ENCODE results near the gene TNFSF13.

Gene TNFSF13

GRCh38 chr17:7606280-7606679 lies 47.7 kb downstream of the TNFSF13 start:
- H3K4me3 Mint-ChIP-seq: no peak overlapping the region
- DNase-seq: no peak

DNA sequence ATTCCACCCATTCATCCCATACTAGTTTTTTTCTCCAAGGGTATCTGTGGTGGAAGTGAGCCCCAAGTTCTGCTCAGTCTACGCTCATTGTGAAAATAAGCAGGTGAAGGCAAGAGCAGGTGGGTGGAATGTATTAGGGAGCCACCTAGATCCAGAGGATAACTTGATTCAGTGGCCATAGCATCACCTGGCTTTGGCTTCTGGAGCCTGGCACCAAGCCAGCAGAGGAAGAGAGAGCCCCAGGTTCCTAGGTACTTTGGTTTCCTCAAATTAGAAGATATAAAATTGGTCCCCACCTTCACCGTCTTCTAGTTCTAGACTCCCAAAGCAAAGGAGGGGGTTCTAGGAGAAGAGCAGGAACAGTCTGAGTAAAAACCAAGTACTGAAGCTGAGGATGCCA lies 52.1 kb downstream of the TNFSF13 start:
- no peaks in the 10 kb centered on the region for H3K27me3 Mint-ChIP-seq
- peaks cover 19% of the 10 kb centered on the region for H3K36me3 Mint-ChIP-seq (ENCODE audit: insufficient read depth)
- DNase-seq (no peak), ATAC-seq (replicated peaks) (no peak)
- no peaks in the 10 kb centered on the region for H3K9me3 Mint-ChIP-seq
- H3K27ac Mint-ChIP-seq: peak overlapping the region in 1 of 2 donors; percentile 12
- no peak overlapping the region for H3K4me3 Mint-ChIP-seq
- H3K4me1 Mint-ChIP-seq (ENCODE audit: low read depth in 2 of 2): peaks cover 25 to 54% of the 10 kb centered on the region in 2 donors

More at GRCh38 chr17:7606280-7606679, 47.7 kb downstream of the TNFSF13 start:
- H3K36me3 Mint-ChIP-seq (ENCODE audit: insufficient read depth): peaks cover 42% of the 10 kb centered on the region
- no peaks in the 10 kb centered on the region for H3K27me3 Mint-ChIP-seq
- no peaks in the 10 kb centered on the region for H3K9me3 Mint-ChIP-seq
- ATAC-seq (replicated peaks): no peak
- peak overlapping the region in 1 of 2 donors; percentile 2 for H3K27ac Mint-ChIP-seq
- H3K4me1 Mint-ChIP-seq (ENCODE audit: low read depth in 2 of 2): peaks cover 4 to 28% of the 10 kb centered on the region in 2 donors
